Measurements from ENCODE around the gene KCNJ1.

Gene KCNJ1

DNA sequence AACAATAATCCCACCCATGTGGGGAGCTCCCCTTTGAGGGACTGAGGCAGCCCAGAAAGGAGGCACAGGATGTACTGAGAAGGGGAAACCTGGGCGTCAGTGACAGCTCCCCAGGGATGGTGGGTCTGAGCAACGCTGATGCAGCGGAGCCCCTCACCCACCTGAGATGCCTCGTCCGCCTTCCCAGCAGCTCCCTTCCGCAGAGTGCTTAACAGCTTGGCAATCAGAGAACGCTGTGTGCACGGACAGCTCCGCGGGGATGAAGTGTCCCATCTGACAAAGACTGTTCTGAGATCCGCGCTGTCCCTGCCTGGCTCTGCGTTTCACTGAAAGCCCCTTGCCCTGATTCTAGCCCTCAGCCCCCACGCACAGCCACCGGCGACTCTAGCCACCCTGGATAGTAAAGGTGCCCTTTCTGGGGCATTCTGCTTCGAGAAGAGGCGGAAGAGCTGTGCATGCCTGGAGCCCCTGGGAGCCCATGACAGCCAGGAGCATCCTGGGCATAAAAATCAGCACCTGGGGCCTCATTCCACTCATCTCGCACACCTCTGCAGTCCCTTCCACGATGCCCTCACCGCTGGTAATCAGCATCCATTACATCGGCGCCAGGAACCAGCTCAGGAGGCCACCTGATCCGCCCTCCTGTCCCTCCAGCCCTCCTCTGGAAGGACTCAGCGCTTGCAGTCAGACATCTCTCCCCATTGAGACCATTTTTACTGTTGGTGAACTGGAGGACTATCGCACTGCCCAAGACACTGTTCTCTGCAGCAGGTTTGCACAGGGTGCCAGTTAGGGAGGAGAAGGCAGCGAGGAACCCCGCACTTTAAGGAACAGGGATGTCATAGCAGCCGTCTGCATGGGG, 34.8 kb upstream of the KCNJ1 start:
- no peak for DNase-seq (ENCODE audit: low read depth, low spot score)

DNA sequence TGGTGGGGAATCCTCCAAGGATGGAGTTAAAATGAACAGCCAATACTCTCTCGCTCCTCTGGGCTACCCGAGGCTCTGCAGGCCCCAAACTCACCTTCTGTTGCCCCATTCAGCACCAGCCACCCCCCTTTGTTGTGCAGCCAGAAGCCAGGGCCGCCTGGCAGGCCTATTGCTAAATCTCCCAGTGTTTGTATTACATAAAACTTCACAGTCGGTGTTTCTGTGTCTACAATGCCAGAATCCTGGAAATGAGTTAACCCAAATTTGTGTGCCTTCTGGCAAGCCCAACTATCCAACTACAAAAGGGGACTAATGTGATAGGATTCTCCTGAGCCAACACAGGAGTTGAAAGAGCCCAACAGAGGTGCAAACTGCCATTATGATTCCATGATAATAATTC, 33.4 kb upstream of the KCNJ1 start:
- no peak for DNase-seq (ENCODE audit: low read depth, low spot score)

DNA sequence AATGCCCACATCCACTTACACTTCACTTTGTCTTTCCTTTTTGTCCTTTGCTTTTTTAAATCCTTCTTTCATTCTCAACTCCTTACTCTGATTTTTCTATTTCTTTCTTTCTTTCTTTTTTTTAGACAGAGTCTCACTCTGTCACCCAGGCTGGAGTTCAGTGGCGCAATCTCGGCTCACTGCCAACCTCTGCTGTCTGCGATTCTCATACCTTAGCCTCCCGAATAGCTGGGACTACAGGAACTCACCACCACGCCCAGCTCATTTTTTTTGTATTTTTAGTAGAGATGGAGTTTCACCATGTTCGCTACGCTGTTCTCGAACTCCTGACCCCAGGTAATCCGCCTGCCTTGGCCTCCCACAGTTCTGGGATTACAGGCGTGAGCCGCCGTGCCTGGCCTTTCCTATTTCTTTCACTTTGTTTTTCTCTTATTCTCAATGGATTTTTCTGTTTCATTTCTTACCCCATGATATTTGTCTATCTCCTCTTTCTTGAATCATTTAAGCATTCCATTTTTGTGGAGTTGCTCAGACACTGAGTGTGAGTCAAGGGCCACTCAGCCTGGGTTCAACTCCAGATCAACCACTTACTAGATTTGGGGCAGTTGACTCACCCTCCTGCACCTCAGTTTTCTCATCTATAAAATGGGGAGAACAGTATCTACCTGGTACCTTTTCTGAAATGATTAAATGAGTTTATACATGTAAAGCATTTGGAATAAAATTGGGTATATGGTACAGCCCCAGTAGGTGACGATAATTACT, 31.7 kb upstream of the KCNJ1 start:
- DNase-seq (ENCODE audit: low read depth, low spot score) = no peak

DNA sequence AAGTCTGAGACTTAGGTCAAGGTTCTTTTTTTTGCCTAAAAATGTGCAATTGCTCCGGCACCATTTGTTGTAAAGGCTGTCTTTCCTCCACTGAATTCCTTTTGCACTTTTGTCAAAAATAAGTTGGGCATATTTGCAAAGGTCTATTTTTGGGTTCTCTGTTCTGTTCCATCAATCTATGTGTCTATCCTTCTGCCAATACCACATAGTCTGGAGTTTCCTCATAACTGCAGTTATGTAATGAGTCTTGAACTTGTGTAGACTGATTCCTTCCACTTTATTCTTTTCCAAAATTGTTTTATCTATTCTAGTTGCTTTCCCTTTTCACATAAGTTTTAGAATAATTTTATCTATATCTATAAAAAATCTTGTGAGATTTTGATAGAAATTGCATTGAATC, 30.7 kb upstream of the KCNJ1 start:
- no peak for DNase-seq (ENCODE audit: low read depth, low spot score)

DNA sequence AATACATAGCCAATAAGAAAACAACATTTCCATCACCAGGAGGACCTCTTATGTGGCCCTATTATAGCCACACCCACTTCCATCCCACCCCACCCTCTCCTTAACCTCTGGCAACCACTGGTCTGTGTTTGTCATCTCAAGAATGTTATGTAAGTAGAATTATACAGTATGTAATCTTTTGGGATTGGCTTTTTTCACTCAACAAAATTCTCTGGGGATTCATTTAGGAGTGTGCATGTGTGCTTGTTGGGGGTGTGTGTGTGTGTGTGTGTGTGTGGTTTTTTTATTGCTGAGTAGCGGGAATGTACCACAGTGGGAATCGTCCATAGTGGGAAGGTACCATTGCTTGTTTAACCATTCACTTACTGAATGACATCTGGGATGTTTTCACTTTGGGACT, 29.3 kb upstream of the KCNJ1 start:
- DNase-seq (ENCODE audit: low read depth, low spot score) = no peak

DNA sequence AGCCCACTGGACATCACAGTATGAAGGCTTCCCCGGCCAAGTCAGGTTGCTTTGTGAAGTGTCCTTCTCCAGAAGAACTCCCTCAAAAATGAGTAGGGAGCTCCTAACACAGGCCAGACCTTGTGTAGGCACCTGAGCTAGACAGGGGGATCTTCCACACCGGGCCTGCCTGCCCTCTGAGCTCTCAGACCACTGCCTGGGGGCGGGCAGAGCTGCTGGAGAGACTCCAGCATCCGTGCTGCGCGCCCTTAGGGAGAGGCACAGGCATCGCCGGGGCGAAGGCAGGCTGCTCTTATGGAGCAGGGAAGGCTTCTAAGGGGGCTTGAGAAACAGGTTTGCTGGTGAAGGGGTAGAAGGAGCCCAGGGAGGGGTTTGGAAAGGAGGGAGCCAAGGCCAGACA, 28.4 kb upstream of the KCNJ1 start:
- DNase-seq (ENCODE audit: low read depth, low spot score) = no peak

DNA sequence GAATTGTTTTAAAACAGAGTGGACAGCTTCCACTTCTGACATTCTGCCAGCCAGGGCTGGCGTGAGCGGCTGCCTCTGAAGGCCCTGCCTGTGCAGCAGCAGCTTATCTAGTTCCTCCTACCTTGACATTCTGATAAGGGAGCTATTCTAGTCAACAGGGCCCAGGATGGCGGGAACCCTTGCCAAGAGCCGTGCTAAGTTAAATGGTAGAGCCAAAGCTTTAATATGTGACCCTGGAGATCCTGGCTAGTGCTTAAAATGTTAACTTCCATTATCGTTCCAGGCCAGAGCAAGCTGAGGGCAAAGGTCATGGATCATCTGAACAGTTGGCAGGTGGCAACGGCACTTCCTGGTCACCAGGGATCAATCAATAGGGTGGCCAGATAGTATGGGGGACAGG, 27.6 kb upstream of the KCNJ1 start:
- no peak for DNase-seq (ENCODE audit: low read depth, low spot score)

DNA sequence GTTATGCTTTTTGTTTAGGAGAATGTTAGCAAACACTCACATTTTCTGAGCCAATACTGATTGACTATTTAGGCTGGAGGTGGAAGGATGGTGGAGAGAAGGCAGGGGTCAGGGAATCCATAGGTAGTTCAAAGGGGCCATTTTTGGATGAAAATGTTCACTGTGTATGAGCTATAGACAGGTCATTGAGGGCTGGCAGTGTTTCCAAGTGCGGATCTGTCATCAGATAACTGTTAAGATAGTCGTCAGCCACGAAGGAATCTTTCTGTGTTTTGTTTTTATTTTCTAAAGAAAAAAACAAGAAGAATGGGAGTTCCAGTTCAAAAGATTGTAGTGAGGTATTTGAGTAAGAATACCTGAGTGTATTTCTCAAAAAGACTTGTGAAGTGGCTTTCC, 27.2 kb upstream of the KCNJ1 start:
- DNase-seq (ENCODE audit: low read depth, low spot score) = no peak

DNA sequence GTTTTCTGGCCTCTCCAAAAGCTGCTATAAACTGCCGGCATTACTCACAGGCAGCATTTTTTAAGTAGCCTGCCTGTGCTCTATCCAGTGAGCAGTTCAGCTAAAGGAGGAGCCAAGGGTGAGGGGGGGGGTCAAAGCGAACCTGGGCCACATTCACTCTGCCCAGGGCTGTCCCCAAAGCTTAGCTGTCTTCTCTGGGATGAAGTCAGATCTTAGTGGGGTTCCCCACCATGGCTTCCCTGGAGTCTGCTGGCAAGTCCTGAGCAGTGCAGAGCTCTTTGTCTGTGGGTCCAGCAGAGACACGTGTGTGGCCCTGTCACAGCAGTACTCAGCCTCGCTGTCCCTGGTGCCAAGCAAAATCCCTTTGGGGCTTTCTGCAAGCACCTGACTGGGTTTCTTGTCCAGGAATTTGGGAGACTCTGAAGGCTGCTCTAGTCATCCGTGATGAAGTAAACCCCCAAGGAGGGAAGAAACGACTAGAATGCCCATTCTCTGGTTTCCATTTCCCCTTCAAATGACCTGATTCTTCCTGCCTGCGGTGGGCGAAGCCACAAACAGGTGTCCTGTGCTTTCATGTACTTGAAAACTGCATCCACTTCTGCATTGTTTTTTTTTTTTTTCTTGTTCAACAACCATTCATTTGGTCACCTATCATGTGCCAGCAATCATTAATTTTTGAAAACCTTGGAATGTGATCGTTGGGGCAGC, 26.6 kb upstream of the KCNJ1 start:
- no peak for DNase-seq (ENCODE audit: low read depth, low spot score)

DNA sequence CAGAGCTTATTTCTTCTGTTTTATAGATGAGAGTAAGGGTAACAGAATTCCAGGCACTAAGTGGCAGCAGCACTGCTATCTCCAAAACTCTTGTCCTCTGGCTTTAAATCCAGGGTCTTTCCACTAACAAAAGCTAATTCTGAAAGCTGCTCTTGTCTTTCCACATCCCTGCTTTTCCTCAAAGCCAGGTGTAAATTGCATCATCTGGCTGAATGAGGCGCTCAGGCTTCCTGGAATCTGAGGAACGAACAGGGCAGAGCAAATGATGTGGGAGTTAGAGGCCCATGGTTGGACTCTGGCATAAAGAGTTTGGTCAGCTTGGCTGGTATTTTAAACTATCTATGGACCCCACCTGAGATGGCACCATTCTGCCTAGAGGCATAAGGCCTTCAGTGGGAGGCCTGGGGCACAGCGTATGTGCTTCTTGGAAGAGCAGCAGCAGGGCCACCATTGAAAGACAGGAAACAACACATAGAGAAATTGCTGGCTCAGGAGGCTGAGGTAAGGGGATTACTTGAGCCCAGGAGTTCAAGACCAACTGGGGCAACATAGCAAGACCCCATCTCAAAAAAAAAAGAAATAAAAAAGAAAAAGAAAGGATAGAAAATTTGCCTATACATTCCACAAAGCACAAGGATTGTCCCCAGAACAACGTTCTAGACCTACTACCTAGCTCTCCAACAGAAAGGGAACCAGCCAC, 25.9 kb upstream of the KCNJ1 start:
- DNase-seq (ENCODE audit: low read depth, low spot score) = no peak

DNA sequence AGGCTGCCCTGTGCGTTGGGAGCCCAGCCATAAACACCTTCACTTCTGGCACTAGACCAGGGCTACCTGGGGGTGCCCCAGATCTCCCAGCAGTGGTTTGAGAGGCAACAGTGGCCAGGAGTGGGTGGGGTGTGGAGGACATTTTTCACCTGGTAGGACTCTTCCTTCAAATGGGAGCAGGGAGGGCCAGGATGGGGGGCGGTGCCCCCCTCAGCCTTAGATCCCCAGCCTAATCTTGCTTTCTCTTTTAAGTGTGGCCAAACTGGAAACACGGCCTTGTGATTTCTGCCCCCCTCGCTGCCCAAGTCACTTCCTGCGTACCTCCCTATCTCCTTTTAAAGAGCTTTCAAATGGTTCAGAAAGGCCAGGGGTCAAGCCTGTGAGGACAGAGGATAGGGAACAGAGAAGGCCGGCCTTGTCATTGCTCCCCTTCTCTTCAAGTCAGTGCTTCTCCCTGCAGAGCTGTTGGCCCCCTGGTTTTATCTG, 24.9 kb upstream of the KCNJ1 start:
- DNase-seq (ENCODE audit: low read depth, low spot score) = no peak

DNA sequence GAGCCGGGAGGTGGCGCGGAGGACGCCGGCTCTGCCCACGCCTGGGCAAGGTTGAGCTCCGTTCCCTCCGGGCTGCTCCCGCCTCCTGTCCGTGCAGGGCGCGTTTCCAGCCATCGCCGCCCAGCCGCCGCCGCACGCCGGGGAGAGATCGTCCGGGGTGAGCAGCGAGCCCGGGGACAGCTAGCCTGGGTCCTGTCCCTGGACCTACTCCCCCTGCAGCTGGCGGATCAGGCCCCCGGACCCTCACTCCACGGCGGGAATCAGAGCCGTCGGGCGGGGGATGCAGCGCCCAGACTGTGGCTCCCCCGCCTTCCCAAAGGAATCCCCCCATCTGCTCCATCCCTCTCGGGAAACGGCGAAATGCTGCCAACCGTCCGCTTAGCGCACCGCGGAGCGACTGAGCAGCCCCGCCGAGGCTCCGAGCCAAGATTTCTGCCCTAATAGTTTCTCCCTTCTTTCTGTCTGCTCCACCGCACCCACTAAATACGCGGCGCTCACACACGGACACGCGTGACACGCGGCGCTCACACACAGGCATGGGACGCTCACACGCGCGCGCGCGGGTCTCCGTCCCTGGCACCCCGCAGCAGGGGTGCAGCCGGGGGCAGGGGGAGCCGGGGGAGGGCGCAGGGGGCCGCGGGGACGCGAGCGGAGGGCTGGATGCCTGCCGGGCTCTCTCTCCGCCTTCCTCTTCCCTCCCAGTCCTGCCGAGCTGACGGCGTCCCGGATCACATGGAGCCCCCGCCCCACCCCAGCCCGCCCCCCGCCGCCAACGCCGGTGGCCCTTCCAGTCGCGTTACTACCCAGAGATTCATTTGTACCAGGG, 23.7 kb upstream of the KCNJ1 start, which contains the start of gene KCNJ5:
TSS of gene KCNJ5 (plus strand) at position 814 of the 826 bp plus-strand sequence. CDS start 19,918 bp downstream, outside the sequence.
- DNase-seq (ENCODE audit: low read depth, low spot score) = no peak

DNA sequence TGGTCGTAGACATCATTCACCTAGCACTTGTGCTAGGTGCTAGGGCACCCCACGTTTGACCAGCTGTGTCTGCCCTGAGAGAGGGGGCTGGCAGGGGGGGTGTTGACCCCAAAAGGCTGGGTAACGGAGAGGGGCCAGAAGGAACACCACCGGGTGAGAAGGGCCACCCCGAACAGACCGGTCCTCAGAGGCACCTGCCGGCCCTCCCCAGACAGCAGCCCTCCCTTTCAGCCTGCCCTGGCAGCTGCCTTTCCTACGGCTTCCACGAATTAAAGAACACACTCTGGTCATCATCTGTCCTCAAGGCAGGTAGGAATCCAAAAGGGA, 23.1 kb upstream of the KCNJ1 start:
- DNase-seq (ENCODE audit: low read depth, low spot score) = no peak

DNA sequence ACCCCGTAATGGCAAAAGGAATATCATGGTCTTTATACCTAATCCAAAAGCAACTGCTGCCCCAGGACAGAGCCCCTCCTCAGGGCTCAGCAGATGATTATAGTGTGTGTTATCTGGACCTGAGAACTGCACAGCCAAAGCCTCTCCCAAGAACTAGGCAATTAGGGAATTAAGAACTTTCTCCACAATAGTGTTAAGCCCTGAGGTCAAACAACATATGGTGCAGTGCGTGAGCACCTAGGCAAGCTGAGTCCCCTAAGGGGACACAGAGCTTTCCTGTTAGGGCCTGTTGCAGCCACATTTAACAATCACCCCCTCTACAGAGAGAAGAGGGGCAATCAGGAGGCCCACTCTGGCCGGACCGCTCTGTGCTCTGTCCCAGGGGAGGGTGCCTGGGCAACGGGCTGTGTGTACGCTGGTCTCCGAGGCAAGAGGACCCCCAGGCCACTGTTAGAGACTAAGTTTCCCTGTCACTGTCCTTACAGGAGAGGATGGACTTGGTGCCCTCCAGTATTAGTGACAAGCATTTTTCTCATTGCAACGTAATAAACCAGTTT, 22.6 kb upstream of the KCNJ1 start:
- no peak for DNase-seq (ENCODE audit: low read depth, low spot score)

DNA sequence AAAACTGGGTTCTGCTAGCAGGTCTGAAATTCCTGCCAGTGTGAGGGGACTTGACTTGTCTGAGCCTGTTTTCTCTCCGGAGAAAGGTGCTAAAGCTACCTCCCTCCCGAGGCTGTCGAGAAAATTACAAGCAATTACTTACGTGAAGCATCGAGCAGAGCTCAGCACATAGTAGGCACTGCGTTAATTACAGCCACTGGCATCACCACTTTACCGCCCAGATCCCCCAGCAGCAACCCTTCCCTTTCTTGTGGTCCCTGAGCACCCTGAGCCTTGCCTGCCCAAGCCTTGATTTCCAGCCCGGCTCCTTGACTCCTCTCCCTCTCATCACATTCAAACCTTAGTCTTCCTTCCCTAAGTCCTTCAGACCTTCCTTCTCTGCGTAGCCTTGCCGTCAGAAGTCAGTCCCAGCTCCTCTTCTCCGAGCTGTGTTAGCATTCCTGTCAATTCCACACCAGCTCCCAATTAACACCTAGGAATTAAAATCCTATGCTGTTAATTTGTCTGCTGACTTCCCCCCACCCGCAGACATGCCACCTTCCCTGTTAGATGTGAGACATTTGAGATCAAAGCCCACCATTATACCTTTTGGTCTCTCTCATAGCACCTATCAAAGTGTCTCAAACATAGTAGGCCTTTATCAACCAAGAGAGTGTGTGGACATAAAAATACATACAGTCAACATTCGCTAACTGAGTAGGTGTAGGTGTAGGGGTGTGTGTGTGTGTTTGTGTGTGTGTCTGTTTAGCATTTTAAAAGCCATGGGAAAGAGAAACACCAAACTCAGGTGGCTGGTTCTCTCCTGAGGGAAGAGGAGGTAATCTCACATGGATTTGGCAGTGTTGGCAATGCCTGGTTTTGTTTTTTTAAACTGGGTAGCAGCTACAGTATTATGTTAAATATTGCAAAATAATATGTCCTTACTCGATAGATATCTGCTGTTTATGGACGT, 21.2 kb upstream of the KCNJ1 start:
- DNase-seq (ENCODE audit: low read depth, low spot score) = no peak

DNA sequence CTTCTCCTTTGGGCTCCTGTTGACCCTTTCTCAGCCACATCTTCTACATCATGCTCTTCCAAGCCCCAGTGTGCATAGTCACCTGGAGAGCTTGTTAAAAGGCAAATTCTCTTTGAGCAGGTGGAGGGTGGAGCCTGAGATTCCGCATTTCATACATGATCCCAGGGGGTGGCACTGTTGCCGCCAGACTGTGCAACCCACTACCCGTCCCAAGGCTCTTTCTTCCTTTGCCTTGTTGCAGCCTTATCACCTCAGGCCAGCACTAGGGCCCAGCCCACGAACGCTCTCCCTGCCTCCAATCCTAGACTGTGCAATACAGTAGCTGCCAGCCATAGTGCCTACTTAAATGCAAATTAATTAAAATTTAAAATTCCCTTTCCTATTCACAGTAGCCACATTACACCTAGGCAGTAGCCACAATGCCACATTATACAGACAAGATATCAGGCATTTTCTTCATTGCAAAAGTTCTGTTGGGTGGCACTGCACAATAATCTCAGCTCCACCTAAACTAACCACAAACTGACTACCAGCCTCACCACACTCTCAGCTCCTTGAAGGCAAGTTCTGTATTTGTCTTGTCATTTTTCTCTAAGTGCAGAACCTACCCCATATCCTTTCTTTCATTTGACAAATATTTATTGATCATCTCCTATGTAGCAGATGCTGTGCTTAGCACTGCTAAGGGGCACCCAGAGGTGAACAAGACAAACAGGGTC, 19.5 kb upstream of the KCNJ1 start:
- no peak for DNase-seq (ENCODE audit: low read depth, low spot score)

DNA sequence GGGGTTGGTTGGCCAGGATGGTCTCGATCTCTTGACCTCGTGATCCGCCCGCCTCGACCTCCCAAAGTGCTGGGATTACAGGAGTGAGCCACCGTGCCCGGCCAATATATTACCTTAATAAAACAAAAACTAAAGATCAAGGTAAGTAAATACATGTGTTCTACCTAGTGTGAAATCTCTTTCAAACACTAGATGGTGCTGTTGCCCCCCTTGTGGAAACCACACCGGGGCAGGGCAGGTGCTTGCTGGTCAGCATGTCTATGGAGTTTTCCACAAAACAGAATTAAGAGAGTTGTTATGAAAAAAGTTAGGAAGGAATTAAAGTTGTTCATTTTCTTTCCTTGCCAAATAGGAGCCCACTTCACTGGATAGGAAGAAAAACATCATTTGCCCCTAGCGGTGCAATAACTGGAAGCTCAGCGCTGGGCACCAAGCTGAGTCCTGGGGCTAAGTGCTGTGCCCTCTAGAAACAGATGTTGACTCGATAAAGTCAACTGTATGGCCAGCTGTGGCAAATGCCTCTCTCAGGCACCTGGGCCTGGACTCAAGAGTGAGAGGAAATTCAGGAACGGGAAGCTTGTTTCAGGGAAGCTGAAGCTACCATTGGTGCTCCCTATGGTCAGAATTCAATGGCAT, 17.7 kb upstream of the KCNJ1 start:
- DNase-seq (ENCODE audit: low read depth, low spot score) = peak; percentile 46

DNA sequence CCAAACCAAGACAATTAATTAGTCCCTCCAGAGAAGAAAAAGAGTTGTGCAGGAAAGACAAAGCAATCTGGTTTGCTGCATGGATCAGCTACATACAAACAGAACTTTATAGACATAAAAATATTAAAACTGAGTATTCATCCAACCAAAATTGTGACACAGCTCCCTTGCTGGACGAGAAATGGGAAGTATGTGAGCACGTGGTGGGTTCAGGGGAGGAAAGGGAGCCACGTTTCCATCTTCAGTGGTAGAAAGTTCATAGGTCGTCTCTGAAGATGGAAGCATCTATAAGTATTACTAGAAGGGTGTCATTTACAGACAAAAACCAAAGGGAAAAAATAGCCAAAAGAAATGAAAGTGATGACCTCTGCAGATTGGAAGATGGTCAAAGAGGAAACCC, 17.0 kb upstream of the KCNJ1 start:
- DNase-seq (ENCODE audit: low read depth, low spot score) = no peak
